ENCODE results near the gene NDRG3.

- TF ChIP-seq CTCF (IDR thresholded peaks at IDR 0.05) (no peak), POLR2A (IDR thresholded peaks at IDR 0.05) (no peak)
These were observed 91.4 kb downstream of the NDRG3 start for GRCh38 chr20:36654506-36654905.
